ENCODE data around the gene MGAT5.

The MGAT5 gene

GRCh38 chr2:134218930-134219658 is 34.8 kb upstream of the MGAT5 start:
- H3K4me1 ChIP-seq (ENCODE audit: control insufficient read depth, insufficient read depth, low read length) = no peaks in the 10 kb centered on the region

GRCh38 chr2:134220344-134220974 is 33.4 kb upstream of the MGAT5 start:
- Histone ChIP-seq H3K4me1 (ENCODE audit: control insufficient read depth, insufficient read depth, low read length) (no peaks in the 10 kb centered on the region), H3K27me3 (ENCODE audit: control insufficient read depth in 1 of 2, insufficient read depth in 2 of 2, low read length in 2 of 2) (no peaks in the 10 kb centered on the region), H3K9ac (ENCODE audit: low read length in 2 of 2) (no peak overlapping the region), H3K27ac (ENCODE audit: low read length) (no peak overlapping the region), H3K4me3 (ENCODE audit: low read length in 2 of 2) (no peak overlapping the region), H3K9me3 (ENCODE audit: control insufficient read depth in 2 of 2, low read length in 2 of 2) (no peaks in the 10 kb centered on the region), H3K36me3 (ENCODE audit: control insufficient read depth in 2 of 2, insufficient read depth in 2 of 2, low read length in 2 of 2) (no peaks in the 10 kb centered on the region)

More at GRCh38 chr2:134218930-134219658, 34.8 kb upstream of the MGAT5 start:
- no peak overlapping the region for H3K27ac ChIP-seq (ENCODE audit: low read length)
- no peaks in the 10 kb centered on the region for H3K27me3 ChIP-seq (ENCODE audit: control insufficient read depth in 1 of 2, insufficient read depth in 2 of 2, low read length in 2 of 2)
- no peak overlapping the region for H3K9ac ChIP-seq (ENCODE audit: low read length in 2 of 2)
- no peak overlapping the region for H3K4me3 ChIP-seq (ENCODE audit: low read length in 2 of 2)
- H3K36me3 ChIP-seq (ENCODE audit: control insufficient read depth in 2 of 2, insufficient read depth in 2 of 2, low read length in 2 of 2) = no peaks in the 10 kb centered on the region
- H3K9me3 ChIP-seq (ENCODE audit: control insufficient read depth in 2 of 2, low read length in 2 of 2) = no peaks in the 10 kb centered on the region

GRCh38 chr2:134224005-134224404 is 29.9 kb upstream of the MGAT5 start:
- no peaks in the 10 kb centered on the region for H3K36me3 ChIP-seq (ENCODE audit: control insufficient read depth in 2 of 2, insufficient read depth in 2 of 2, low read length in 2 of 2)
- H3K9ac ChIP-seq (ENCODE audit: low read length in 2 of 2) = no peak overlapping the region
- H3K27me3 ChIP-seq (ENCODE audit: control insufficient read depth in 1 of 2, insufficient read depth in 2 of 2, low read length in 2 of 2) = no peaks in the 10 kb centered on the region
- H3K27ac ChIP-seq (ENCODE audit: low read length) = no peak overlapping the region
- peaks cover 0 to 5% of the 10 kb centered on the region in 2 donors for H3K9me3 ChIP-seq (ENCODE audit: control insufficient read depth in 2 of 2, low read length in 2 of 2)
- no peak overlapping the region for H3K4me3 ChIP-seq (ENCODE audit: low read length in 2 of 2)
- H3K4me1 ChIP-seq (ENCODE audit: control insufficient read depth, insufficient read depth, low read length) = no peaks in the 10 kb centered on the region

GRCh38 chr2:134225173-134225572 is 28.7 kb upstream of the MGAT5 start:
- Histone ChIP-seq H3K4me1 (ENCODE audit: control insufficient read depth, insufficient read depth, low read length) (no peaks in the 10 kb centered on the region), H3K27me3 (ENCODE audit: control insufficient read depth in 1 of 2, insufficient read depth in 2 of 2, low read length in 2 of 2) (no peaks in the 10 kb centered on the region), H3K36me3 (ENCODE audit: control insufficient read depth in 2 of 2, insufficient read depth in 2 of 2, low read length in 2 of 2) (no peaks in the 10 kb centered on the region), H3K9me3 (ENCODE audit: control insufficient read depth in 2 of 2, low read length in 2 of 2) (peaks cover 0 to 5% of the 10 kb centered on the region in 2 donors), H3K9ac (ENCODE audit: low read length in 2 of 2) (no peak overlapping the region), H3K27ac (ENCODE audit: low read length) (no peak overlapping the region), H3K4me3 (ENCODE audit: low read length in 2 of 2) (no peak overlapping the region)

- Histone ChIP-seq H3K9me3 (ENCODE audit: control insufficient read depth in 2 of 2, low read length in 2 of 2) (peaks cover 0 to 5% of the 10 kb centered on the region in 2 donors), H3K9ac (ENCODE audit: low read length in 2 of 2) (no peak overlapping the region), H3K27me3 (ENCODE audit: control insufficient read depth in 1 of 2, insufficient read depth in 2 of 2, low read length in 2 of 2) (no peaks in the 10 kb centered on the region), H3K27ac (ENCODE audit: low read length) (no peak overlapping the region), H3K36me3 (ENCODE audit: control insufficient read depth in 2 of 2, insufficient read depth in 2 of 2, low read length in 2 of 2) (no peaks in the 10 kb centered on the region), H3K4me1 (ENCODE audit: control insufficient read depth, insufficient read depth, low read length) (no peaks in the 10 kb centered on the region), H3K4me3 (ENCODE audit: low read length in 2 of 2) (no peak overlapping the region)
Observed at GRCh38 chr2:134225841-134226240, 28.0 kb upstream of the MGAT5 start.

- Histone ChIP-seq H3K9me3 (ENCODE audit: control insufficient read depth in 2 of 2, low read length in 2 of 2) (peaks cover 0 to 5% of the 10 kb centered on the region in 2 donors), H3K9ac (ENCODE audit: low read length in 2 of 2) (no peak overlapping the region), H3K4me3 (ENCODE audit: low read length in 2 of 2) (no peak overlapping the region), H3K36me3 (ENCODE audit: control insufficient read depth in 2 of 2, insufficient read depth in 2 of 2, low read length in 2 of 2) (no peaks in the 10 kb centered on the region), H3K4me1 (ENCODE audit: control insufficient read depth, insufficient read depth, low read length) (no peaks in the 10 kb centered on the region), H3K27me3 (ENCODE audit: control insufficient read depth in 1 of 2, insufficient read depth in 2 of 2, low read length in 2 of 2) (no peaks in the 10 kb centered on the region), H3K27ac (ENCODE audit: low read length) (no peak overlapping the region)
Observed at GRCh38 chr2:134226601-134227000, 27.3 kb upstream of the MGAT5 start.

GRCh38 chr2:134227666-134228065 is 26.2 kb upstream of the MGAT5 start:
- no peak overlapping the region for H3K4me3 ChIP-seq (ENCODE audit: low read length in 2 of 2)
- no peaks in the 10 kb centered on the region for H3K36me3 ChIP-seq (ENCODE audit: control insufficient read depth in 2 of 2, insufficient read depth in 2 of 2, low read length in 2 of 2)
- no peaks in the 10 kb centered on the region for H3K4me1 ChIP-seq (ENCODE audit: control insufficient read depth, insufficient read depth, low read length)
- H3K27ac ChIP-seq (ENCODE audit: low read length) = no peak overlapping the region
- no peak overlapping the region for H3K9ac ChIP-seq (ENCODE audit: low read length in 2 of 2)
- no peaks in the 10 kb centered on the region for H3K27me3 ChIP-seq (ENCODE audit: control insufficient read depth in 1 of 2, insufficient read depth in 2 of 2, low read length in 2 of 2)
- peaks cover 0 to 5% of the 10 kb centered on the region in 2 donors for H3K9me3 ChIP-seq (ENCODE audit: control insufficient read depth in 2 of 2, low read length in 2 of 2)

- no peaks in the 10 kb centered on the region for H3K4me1 ChIP-seq (ENCODE audit: control insufficient read depth, insufficient read depth, low read length)
- no peaks in the 10 kb centered on the region for H3K36me3 ChIP-seq (ENCODE audit: control insufficient read depth in 2 of 2, insufficient read depth in 2 of 2, low read length in 2 of 2)
- no peak overlapping the region for H3K27ac ChIP-seq (ENCODE audit: low read length)
- H3K9me3 ChIP-seq (ENCODE audit: control insufficient read depth in 2 of 2, low read length in 2 of 2) = peaks cover 0 to 5% of the 10 kb centered on the region in 2 donors
- no peaks in the 10 kb centered on the region for H3K27me3 ChIP-seq (ENCODE audit: control insufficient read depth in 1 of 2, insufficient read depth in 2 of 2, low read length in 2 of 2)
- no peak overlapping the region for H3K9ac ChIP-seq (ENCODE audit: low read length in 2 of 2)
- no peak overlapping the region for H3K4me3 ChIP-seq (ENCODE audit: low read length in 2 of 2)
Observed at GRCh38 chr2:134228493-134228903, 25.4 kb upstream of the MGAT5 start.

- Histone ChIP-seq H3K9ac (ENCODE audit: low read length in 2 of 2) (no peak overlapping the region), H3K27me3 (ENCODE audit: control insufficient read depth in 1 of 2, insufficient read depth in 2 of 2, low read length in 2 of 2) (no peaks in the 10 kb centered on the region), H3K27ac (ENCODE audit: low read length) (no peak overlapping the region), H3K4me3 (ENCODE audit: low read length in 2 of 2) (no peak overlapping the region), H3K4me1 (ENCODE audit: control insufficient read depth, insufficient read depth, low read length) (no peaks in the 10 kb centered on the region), H3K9me3 (ENCODE audit: control insufficient read depth in 2 of 2, low read length in 2 of 2) (peaks cover 0 to 5% of the 10 kb centered on the region in 2 donors), H3K36me3 (ENCODE audit: control insufficient read depth in 2 of 2, insufficient read depth in 2 of 2, low read length in 2 of 2) (no peaks in the 10 kb centered on the region)
Observed at GRCh38 chr2:134229540-134229939, 24.3 kb upstream of the MGAT5 start.

GRCh38 chr2:134230885-134231284 is 23.0 kb upstream of the MGAT5 start:
- Histone ChIP-seq H3K4me1 (ENCODE audit: control insufficient read depth, insufficient read depth, low read length) (no peaks in the 10 kb centered on the region), H3K4me3 (ENCODE audit: low read length in 2 of 2) (no peak overlapping the region), H3K9me3 (ENCODE audit: control insufficient read depth in 2 of 2, low read length in 2 of 2) (peaks cover 0 to 5% of the 10 kb centered on the region in 2 donors), H3K27ac (ENCODE audit: low read length) (no peak overlapping the region), H3K36me3 (ENCODE audit: control insufficient read depth in 2 of 2, insufficient read depth in 2 of 2, low read length in 2 of 2) (no peaks in the 10 kb centered on the region), H3K9ac (ENCODE audit: low read length in 2 of 2) (no peak overlapping the region), H3K27me3 (ENCODE audit: control insufficient read depth in 1 of 2, insufficient read depth in 2 of 2, low read length in 2 of 2) (no peaks in the 10 kb centered on the region)
